GM12801 (cell line): Measurements from ENCODE around the gene EFR3B.

Experiments used
- TF ChIP-seq, protein P1 (sequence below): IDR thresholded peaks from one replicate; pipeline ENCODE4 v1.5.1; 2011; ENCODE audit warnings: control low read depth; ENCODE audit not compliant: insufficient read length; ENCODE audit errors: extremely low read depth

The EFR3B gene

DNA sequence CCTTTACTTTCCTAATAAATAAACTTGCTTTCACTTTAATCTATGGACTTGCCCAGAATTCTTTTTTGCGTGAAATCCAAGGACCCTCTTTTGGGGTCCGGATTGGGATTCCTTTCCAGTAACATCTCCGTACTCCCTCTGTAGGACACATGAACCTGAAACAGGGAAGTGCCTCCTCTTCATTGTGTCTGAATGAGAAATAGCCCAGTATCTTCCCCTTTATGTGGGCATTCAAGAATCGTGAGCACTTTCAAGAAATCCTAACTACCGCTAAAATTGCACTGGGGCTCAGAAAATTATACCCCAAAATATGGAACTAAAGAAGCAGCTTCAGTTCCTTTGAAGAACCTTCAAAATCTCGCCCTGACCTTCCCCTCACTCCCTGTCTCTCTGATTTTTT, 134.3 kb downstream of the EFR3B start:
- TF ChIP-seq, protein P1, sequence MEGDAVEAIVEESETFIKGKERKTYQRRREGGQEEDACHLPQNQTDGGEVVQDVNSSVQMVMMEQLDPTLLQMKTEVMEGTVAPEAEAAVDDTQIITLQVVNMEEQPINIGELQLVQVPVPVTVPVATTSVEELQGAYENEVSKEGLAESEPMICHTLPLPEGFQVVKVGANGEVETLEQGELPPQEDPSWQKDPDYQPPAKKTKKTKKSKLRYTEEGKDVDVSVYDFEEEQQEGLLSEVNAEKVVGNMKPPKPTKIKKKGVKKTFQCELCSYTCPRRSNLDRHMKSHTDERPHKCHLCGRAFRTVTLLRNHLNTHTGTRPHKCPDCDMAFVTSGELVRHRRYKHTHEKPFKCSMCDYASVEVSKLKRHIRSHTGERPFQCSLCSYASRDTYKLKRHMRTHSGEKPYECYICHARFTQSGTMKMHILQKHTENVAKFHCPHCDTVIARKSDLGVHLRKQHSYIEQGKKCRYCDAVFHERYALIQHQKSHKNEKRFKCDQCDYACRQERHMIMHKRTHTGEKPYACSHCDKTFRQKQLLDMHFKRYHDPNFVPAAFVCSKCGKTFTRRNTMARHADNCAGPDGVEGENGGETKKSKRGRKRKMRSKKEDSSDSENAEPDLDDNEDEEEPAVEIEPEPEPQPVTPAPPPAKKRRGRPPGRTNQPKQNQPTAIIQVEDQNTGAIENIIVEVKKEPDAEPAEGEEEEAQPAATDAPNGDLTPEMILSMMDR = no peak

DNA sequence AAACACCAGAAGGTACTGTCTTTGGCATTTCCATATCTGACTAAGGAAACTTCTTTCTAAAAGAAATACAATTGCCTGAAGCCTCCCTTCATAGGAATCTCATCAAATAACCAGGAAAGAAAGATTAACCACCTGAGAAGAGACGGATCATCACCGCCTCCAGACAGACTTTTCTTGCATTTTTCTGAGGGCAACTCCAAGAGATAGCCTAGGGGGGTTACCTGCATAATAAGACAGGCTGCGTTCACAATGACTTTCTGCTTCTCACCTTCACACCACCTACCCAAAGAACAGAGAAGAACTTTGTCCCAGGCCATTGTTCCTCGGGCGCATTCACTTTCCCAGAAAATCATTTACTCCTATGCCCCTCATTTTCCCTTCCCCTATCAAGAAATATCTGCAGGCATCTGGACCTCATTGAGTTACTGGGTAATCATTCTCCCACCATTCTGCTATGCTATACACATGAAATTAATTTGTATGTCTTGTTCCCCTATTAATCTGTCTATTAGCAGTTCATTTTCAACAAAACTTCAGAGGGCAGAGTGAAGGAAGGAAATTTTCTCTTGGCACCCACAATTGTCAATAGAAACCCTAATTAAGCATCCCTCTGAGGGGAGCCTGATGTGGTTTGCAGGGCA, 134.8 kb downstream of the EFR3B start:
- TF ChIP-seq, protein P1 = no peak

DNA sequence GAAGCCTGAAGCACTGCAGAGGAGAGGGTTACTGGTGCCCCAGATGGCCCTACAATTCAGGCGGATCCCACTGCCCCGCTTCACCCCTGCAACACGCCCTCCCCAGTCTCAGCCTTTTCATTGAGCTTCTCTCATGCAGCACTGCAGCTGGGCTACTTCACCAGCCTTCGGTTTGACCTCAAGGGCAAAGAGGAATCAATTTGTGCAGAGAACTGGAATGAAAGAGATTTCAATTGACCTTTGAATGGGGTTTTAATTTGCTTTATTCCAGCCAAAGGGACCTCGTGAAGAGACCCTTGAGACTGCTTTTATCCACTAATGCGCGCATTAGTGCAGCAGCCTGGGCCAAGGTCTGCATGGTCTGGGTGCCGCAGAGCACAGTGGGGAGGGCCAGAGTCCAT, 135.3 kb downstream of the EFR3B start:
- TF ChIP-seq, protein P1 = no peak

DNA sequence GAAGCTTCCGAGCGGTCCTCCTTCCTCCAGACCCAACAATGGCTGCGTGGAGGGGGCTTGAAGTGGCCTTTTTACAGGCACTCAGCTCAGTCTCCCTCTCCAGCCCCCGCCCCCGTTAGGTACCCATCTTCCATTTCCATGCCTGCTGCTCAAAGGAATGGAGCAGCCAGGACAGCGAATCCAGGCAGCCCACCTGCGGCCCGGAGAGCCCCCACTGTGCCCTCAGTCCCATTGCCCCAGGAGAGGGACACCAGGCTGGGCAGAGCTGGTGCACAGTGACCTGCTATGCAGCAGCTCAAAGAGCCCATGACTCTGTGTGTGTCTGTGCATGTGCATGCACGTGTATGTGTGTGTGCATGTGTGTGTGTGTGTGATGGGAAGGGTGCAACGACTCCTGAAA, 137.1 kb downstream of the EFR3B start:
- TF ChIP-seq, protein P1 = no peak

DNA sequence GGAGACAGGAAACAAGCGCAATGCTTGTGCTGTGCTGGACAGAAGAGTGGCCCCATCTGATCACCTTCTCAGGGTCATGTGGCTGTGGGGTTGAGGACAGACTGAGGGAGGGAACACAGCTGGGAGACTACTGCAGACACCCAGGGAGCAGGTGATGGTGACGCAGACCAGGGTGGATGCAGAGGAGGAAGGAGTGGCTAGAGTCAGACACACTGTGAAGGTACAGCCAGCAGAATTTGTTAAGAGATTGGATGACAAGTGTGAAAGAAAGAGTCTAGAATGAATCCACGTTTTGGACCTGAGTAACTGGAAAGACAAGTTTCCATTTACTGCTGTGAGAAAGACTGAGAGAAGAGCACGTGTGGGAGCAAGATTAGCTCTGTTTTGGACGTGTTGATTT, 142.4 kb downstream of the EFR3B start:
- TF ChIP-seq, protein P1 = no peak

DNA sequence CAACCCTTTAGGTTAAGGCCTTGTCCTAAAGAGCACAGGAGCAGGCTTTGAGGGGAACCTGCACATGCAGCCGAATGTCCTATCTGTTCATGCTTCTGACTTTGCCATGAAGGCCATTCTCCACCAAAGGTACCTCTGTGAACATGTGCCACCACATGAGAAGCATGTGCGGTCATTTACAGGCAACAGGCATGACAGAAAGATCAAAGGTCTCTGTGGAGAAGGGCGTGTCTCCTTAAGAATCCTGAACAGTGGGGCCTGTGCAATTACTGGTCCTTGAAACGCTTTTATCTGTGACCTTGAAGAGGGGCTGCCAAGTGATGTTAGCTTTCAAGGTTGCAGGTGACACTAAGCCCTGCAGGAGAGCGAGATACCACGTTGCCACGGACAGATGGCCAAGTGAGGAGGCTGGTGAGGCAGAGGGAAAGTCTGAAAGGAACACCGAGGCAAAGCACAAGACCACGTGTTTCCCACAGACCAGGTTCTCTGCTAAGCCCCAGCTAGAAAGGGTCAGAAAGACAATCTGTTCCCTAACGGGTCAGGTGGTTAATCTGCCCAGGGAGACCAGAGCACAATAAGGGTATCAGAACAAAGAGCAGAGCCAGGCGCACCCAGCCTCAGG, 146.0 kb downstream of the EFR3B start:
- TF ChIP-seq, protein P1 = no peak

DNA sequence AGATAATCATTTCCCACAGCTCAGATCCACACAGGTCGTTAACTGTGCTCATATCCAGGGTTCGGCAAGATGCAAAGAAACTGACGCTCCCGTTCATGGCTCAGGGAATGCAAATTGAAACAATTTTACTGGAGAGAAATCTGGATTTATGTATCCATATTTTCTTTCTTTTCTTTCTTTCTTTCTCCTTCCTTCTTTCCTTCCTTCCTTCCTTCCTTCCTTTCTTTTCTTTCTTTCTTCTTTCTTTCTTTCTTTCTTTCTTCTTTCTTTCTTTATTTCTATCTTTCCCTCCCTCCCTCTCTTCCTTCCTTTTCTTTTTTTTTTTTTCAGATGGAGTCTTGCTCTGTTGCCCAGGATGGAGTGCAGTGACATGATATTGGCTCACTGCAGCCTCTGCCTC, 146.5 kb downstream of the EFR3B start:
- TF ChIP-seq, protein P1 = no peak
